Neural progenitor cell (in vitro differentiated cells): ENCODE measurements around the gene GPN3.

Experiments
- CTCF ChIP-seq: fragments of 200-600 bp; sonication (generic); IDR thresholded peaks from 2 replicates; pipeline ENCODE4 v1.5.1; 2017; ENCODE audit warnings: antibody characterized with exemption, mild to moderate bottlenecking
- EZH2 ChIP-seq: fragments of 200-600 bp; sonication (generic); IDR thresholded peaks from 2 replicates; pipeline ENCODE4 v1.6.1; 2017; ENCODE audit warnings: antibody characterized with exemption, mild to moderate bottlenecking, moderate library complexity
- EZH2phosphoT487 ChIP-seq: fragments of 200-600 bp; sonication (generic); IDR thresholded peaks from 2 replicates; pipeline ENCODE4 v1.6.1; 2017; ENCODE audit warnings: antibody characterized with exemption

GRCh38 chr12:110465024-110465423, 3.0 kb downstream of the GPN3 start:
- TF ChIP-seq CTCF (no peak), EZH2 (no peak), EZH2phosphoT487 (no peak)
